NCI-H1092 treated with DMSO at 0.1 percent for 48 hours (cell line): ENCODE data around the gene KIN.
"Not testable (repeated sequence)": the region's sequence is repeated elsewhere in the genome, so short reads cannot be mapped to it uniquely, and the experiment has no call there.

ENCODE experiments used
- DNase-seq: peaks from one replicate; lab custom pipeline; 2025; lab: John Stamatoyannopoulos, UW

Gene KIN

GRCh38 chr10:7722927-7723529 lies 64.8 kb downstream of the KIN start:
- no peak for DNase-seq

- no peak for DNase-seq
Observed at GRCh38 chr10:7720478-7720877, 67.3 kb downstream of the KIN start.

- DNase-seq, result no peak
Observed at GRCh38 chr10:7718685-7719084, 69.1 kb downstream of the KIN start.

GRCh38 chr10:7717767-7718166 lies 70.0 kb downstream of the KIN start:
- DNase-seq, result no peak

GRCh38 chr10:7715515-7715914 lies 72.3 kb downstream of the KIN start:
- no peak for DNase-seq

GRCh38 chr10:7711075-7711474 lies 76.7 kb downstream of the KIN start:
- DNase-seq, result not testable (repeated sequence)

- DNase-seq, result no peak
Observed at GRCh38 chr10:7710446-7710845, 77.3 kb downstream of the KIN start.

GRCh38 chr10:7708832-7709231 lies 79.0 kb downstream of the KIN start:
- no peak for DNase-seq

GRCh38 chr10:7707858-7708622 lies 79.8 kb downstream of the KIN start:
- no peak for DNase-seq

GRCh38 chr10:7707102-7707501 lies 80.7 kb downstream of the KIN start:
- DNase-seq, result no peak

GRCh38 chr10:7706534-7707073 lies 81.2 kb downstream of the KIN start:
- no peak for DNase-seq

GRCh38 chr10:7705341-7705740 lies 82.5 kb downstream of the KIN start:
- DNase-seq, result no peak

GRCh38 chr10:7704071-7705016 lies 83.4 kb downstream of the KIN start:
- DNase-seq, result no peak

- no peak for DNase-seq
Observed at GRCh38 chr10:7703140-7703539, 84.7 kb downstream of the KIN start, which contains the start of gene ITIH2. TSS of gene ITIH2 (plus strand) at chr10:7703316. CDS start at chr10:7703435, 119 bp downstream.

GRCh38 chr10:7702288-7702812 lies 85.4 kb downstream of the KIN start:
- DNase-seq, result no peak

GRCh38 chr10:7701158-7701742 lies 86.5 kb downstream of the KIN start:
- DNase-seq, result no peak
